Measurements from ENCODE around the gene CA10. TPM values are rescaled to one million over a fixed set of nuclear protein-coding genes. Genes with fewer than 3 reads are reported as not detected.

The CA10 gene
- total and polyA plus RNA-seq, 2 experiments from 2014 or later, result 0.92 to 1.5 TPM

DNA sequence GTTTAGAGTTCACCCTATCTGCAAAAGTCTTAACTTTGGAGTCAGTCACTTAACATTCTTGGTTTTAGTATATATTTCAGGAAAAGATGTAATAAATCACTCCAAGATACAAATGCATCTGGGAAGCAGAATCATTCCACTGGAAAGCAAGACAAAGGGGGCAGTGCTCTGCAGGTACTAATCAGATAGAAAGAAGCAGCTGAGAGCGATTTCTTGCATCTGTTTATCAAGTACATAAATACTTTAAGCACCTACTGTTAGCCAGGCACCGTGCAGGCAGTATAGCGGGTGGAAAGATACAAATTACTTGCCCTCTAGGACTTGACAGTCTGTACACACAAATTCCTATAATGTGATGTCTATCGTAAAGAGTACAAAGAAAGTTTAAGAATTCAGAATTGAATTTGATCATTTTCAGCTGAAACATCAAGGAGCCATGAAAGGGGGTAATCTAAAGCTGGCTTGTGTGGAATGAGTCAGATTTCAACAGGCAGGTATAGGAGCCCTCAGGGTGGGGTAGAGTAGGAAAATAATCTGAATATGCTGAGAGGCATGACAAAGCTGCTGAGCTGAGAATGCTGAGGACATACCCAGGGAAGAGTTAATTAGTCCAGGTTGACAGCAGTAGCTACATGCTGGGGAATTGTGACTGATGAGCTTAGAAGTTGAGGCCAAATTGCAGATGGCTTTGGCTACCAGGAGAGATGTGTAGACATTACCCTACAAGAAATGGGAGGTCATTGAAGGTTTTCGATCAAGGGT lies 110.2 kb downstream of the CA10 start:
- no peaks in the 10 kb centered on the region for H3F3A ChIP-seq (replicated peaks; ENCODE audit: low read depth)
- peak; percentile 4 for DNase-seq (ENCODE audit: low spot score)
- peaks cover 6% of the 10 kb centered on the region; the same call in 1 of the 2 replicates for H3K9me2 ChIP-seq (ENCODE audit: insufficient read depth)
- no peaks in the 10 kb centered on the region for H3K4me1 ChIP-seq (ENCODE audit: insufficient read depth)
- H3K4me1 Mint-ChIP-seq, result peaks cover 7% of the 10 kb centered on the region; the same call in 2 of the 3 replicates
- no peak overlapping the region for H3K4me3 Mint-ChIP-seq
- no peaks in the 10 kb centered on the region for H3K27me3 ChIP-seq (ENCODE audit: insufficient read depth)
- no peak overlapping the region for H3K27ac Mint-ChIP-seq
- H3K36me3 ChIP-seq (ENCODE audit: insufficient read depth), result no peaks in the 10 kb centered on the region
- H3K27me3 Mint-ChIP-seq (ENCODE audit: insufficient read depth, low read depth, poor library complexity), result no peaks in the 10 kb centered on the region
- H2AFZ ChIP-seq, result no peak overlapping the region
- H3K9me3 Mint-ChIP-seq, result peaks cover 4% of the 10 kb centered on the region; the same call in 2 of the 3 replicates
- no peaks in the 10 kb centered on the region for H3K79me2 ChIP-seq (replicated peaks; ENCODE audit: insufficient read depth)
- H3K4me3 ChIP-seq, result no peak overlapping the region
- no peak for TF ChIP-seq CREB1 (CRISPR knock-in tag; IDR thresholded peaks at IDR 0.05; ENCODE audit: low read depth)
- TF ChIP-seq, protein P1, sequence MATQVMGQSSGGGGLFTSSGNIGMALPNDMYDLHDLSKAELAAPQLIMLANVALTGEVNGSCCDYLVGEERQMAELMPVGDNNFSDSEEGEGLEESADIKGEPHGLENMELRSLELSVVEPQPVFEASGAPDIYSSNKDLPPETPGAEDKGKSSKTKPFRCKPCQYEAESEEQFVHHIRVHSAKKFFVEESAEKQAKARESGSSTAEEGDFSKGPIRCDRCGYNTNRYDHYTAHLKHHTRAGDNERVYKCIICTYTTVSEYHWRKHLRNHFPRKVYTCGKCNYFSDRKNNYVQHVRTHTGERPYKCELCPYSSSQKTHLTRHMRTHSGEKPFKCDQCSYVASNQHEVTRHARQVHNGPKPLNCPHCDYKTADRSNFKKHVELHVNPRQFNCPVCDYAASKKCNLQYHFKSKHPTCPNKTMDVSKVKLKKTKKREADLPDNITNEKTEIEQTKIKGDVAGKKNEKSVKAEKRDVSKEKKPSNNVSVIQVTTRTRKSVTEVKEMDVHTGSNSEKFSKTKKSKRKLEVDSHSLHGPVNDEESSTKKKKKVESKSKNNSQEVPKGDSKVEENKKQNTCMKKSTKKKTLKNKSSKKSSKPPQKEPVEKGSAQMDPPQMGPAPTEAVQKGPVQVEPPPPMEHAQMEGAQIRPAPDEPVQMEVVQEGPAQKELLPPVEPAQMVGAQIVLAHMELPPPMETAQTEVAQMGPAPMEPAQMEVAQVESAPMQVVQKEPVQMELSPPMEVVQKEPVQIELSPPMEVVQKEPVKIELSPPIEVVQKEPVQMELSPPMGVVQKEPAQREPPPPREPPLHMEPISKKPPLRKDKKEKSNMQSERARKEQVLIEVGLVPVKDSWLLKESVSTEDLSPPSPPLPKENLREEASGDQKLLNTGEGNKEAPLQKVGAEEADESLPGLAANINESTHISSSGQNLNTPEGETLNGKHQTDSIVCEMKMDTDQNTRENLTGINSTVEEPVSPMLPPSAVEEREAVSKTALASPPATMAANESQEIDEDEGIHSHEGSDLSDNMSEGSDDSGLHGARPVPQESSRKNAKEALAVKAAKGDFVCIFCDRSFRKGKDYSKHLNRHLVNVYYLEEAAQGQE (IDR thresholded peaks at IDR 0.05; ENCODE audit: unreplicated experiment), result no peak
- TF ChIP-seq EZH2phosphoT487 (IDR thresholded peaks at IDR 0.05; ENCODE audit: unreplicated experiment), result no peak
- TF ChIP-seq, protein P2, sequence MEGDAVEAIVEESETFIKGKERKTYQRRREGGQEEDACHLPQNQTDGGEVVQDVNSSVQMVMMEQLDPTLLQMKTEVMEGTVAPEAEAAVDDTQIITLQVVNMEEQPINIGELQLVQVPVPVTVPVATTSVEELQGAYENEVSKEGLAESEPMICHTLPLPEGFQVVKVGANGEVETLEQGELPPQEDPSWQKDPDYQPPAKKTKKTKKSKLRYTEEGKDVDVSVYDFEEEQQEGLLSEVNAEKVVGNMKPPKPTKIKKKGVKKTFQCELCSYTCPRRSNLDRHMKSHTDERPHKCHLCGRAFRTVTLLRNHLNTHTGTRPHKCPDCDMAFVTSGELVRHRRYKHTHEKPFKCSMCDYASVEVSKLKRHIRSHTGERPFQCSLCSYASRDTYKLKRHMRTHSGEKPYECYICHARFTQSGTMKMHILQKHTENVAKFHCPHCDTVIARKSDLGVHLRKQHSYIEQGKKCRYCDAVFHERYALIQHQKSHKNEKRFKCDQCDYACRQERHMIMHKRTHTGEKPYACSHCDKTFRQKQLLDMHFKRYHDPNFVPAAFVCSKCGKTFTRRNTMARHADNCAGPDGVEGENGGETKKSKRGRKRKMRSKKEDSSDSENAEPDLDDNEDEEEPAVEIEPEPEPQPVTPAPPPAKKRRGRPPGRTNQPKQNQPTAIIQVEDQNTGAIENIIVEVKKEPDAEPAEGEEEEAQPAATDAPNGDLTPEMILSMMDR (conservative IDR thresholded peaks at IDR 0.05; ENCODE audit: low read depth in 2 of 2), result no peak
- TF ChIP-seq POLR2AphosphoS5 (IDR thresholded peaks at IDR 0.05; ENCODE audit: low read depth), result no peak
- TF ChIP-seq EZH2 (IDR thresholded peaks at IDR 0.05; ENCODE audit: low read depth, unreplicated experiment), result no peak
- TF ChIP-seq NANOG (IDR thresholded peaks at IDR 0.05; ENCODE audit: borderline replicate concordance), result no peak
- TF ChIP-seq, protein P3, sequence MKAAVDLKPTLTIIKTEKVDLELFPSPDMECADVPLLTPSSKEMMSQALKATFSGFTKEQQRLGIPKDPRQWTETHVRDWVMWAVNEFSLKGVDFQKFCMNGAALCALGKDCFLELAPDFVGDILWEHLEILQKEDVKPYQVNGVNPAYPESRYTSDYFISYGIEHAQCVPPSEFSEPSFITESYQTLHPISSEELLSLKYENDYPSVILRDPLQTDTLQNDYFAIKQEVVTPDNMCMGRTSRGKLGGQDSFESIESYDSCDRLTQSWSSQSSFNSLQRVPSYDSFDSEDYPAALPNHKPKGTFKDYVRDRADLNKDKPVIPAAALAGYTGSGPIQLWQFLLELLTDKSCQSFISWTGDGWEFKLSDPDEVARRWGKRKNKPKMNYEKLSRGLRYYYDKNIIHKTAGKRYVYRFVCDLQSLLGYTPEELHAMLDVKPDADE (IDR thresholded peaks at IDR 0.05), result no peak
- TF ChIP-seq, protein P4, sequence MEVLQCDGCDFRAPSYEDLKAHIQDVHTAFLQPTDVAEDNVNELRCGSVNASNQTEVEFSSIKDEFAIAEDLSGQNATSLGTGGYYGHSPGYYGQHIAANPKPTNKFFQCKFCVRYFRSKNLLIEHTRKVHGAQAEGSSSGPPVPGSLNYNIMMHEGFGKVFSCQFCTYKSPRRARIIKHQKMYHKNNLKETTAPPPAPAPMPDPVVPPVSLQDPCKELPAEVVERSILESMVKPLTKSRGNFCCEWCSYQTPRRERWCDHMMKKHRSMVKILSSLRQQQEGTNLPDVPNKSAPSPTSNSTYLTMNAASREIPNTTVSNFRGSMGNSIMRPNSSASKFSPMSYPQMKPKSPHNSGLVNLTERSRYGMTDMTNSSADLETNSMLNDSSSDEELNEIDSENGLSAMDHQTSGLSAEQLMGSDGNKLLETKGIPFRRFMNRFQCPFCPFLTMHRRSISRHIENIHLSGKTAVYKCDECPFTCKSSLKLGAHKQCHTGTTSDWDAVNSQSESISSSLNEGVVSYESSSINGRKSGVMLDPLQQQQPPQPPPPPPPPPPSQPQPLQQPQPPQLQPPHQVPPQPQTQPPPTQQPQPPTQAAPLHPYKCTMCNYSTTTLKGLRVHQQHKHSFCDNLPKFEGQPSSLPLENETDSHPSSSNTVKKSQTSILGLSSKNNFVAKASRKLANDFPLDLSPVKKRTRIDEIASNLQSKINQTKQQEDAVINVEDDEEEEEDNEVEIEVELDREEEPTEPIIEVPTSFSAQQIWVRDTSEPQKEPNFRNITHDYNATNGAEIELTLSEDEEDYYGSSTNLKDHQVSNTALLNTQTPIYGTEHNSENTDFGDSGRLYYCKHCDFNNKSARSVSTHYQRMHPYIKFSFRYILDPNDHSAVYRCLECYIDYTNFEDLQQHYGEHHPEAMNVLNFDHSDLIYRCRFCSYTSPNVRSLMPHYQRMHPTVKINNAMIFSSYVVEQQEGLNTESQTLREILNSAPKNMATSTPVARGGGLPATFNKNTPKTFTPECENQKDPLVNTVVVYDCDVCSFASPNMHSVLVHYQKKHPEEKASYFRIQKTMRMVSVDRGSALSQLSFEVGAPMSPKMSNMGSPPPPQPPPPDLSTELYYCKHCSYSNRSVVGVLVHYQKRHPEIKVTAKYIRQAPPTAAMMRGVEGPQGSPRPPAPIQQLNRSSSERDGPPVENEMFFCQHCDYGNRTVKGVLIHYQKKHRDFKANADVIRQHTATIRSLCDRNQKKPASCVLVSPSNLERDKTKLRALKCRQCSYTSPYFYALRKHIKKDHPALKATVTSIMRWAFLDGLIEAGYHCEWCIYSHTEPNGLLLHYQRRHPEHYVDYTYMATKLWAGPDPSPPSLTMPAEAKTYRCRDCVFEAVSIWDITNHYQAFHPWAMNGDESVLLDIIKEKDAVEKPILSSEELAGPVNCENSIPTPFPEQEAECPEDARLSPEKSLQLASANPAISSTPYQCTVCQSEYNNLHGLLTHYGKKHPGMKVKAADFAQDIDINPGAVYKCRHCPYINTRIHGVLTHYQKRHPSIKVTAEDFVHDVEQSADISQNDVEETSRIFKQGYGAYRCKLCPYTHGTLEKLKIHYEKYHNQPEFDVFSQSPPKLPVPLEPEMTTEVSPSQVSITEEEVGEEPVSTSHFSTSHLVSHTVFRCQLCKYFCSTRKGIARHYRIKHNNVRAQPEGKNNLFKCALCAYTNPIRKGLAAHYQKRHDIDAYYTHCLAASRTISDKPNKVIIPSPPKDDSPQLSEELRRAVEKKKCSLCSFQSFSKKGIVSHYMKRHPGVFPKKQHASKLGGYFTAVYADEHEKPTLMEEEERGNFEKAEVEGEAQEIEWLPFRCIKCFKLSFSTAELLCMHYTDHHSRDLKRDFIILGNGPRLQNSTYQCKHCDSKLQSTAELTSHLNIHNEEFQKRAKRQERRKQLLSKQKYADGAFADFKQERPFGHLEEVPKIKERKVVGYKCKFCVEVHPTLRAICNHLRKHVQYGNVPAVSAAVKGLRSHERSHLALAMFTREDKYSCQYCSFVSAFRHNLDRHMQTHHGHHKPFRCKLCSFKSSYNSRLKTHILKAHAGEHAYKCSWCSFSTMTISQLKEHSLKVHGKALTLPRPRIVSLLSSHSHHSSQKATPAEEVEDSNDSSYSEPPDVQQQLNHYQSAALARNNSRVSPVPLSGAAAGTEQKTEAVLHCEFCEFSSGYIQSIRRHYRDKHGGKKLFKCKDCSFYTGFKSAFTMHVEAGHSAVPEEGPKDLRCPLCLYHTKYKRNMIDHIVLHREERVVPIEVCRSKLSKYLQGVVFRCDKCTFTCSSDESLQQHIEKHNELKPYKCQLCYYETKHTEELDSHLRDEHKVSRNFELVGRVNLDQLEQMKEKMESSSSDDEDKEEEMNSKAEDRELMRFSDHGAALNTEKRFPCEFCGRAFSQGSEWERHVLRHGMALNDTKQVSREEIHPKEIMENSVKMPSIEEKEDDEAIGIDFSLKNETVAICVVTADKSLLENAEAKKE (CRISPR knock-in tag; IDR thresholded peaks at IDR 0.05), result no peak
- no peak for TF ChIP-seq JUNB (IDR thresholded peaks at IDR 0.05; ENCODE audit: unreplicated experiment)
- TF ChIP-seq ZNF331 (CRISPR knock-in tag; IDR thresholded peaks at IDR 0.05; ENCODE audit: low read depth), result no peak
- no peak for TF ChIP-seq ZNF114 (CRISPR knock-in tag; IDR thresholded peaks at IDR 0.05)
- TF ChIP-seq STAT1 (IDR thresholded peaks at IDR 0.05; ENCODE audit: unreplicated experiment), result no peak
- H3K36me3 Mint-ChIP-seq (ENCODE audit: low read depth), result peaks cover 2% of the 10 kb centered on the region; the same call in 2 of the 3 replicates
- peak; percentile 56; the same call in 2 of the 3 replicates for ATAC-seq
- H3K4me2 ChIP-seq, result no peak overlapping the region
- H3K27ac ChIP-seq (ENCODE audit: low read depth), result no peak overlapping the region
- H4K20me1 ChIP-seq (replicated peaks; ENCODE audit: insufficient read depth), result no peaks in the 10 kb centered on the region

Data from GM23338 (cell line).